GM18861 (cell line): Measurements from ENCODE around the gene ASXL2.

Experiments used
- ATAC-seq: cut with Tn5 transposase; IDR thresholded peaks from one replicate; pipeline ENCODE4 v1.9.1; 2021; ENCODE audit not compliant: unreplicated experiment

The ASXL2 gene

GRCh38 chr2:25698752-25699151 lies 179.5 kb downstream of the ASXL2 start:
- ATAC-seq, result no peak

- no peak for ATAC-seq
Observed at GRCh38 chr2:25697559-25698341, 180.5 kb downstream of the ASXL2 start.

GRCh38 chr2:25692737-25693445 lies 185.4 kb downstream of the ASXL2 start:
- no peak for ATAC-seq

DNA sequence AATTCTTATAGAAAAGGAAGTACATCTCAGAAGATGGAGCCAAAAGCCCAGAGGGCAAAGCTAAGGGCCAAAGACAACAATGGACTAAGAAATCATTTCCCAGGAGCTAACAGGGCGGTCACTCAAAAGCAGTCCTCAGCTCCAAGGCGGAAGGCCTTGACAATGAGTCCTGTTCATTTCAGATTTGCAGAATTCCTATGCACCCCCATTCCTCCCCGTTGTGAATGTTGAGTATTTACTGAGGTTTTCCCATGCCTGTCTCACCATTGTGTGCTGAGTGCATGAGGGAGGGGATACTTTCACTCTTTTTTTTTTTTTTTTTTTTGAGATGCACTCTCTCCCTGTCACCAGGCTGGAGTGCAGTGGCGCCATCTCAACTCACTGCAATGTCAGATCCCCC lies 186.1 kb downstream of the ASXL2 start:
- no peak for ATAC-seq

GRCh38 chr2:25690058-25690457 lies 188.2 kb downstream of the ASXL2 start:
- no peak for ATAC-seq

GRCh38 chr2:25688236-25688635 lies 190.1 kb downstream of the ASXL2 start:
- no peak for ATAC-seq

GRCh38 chr2:25685741-25686140 lies 192.5 kb downstream of the ASXL2 start:
- ATAC-seq, result no peak

DNA sequence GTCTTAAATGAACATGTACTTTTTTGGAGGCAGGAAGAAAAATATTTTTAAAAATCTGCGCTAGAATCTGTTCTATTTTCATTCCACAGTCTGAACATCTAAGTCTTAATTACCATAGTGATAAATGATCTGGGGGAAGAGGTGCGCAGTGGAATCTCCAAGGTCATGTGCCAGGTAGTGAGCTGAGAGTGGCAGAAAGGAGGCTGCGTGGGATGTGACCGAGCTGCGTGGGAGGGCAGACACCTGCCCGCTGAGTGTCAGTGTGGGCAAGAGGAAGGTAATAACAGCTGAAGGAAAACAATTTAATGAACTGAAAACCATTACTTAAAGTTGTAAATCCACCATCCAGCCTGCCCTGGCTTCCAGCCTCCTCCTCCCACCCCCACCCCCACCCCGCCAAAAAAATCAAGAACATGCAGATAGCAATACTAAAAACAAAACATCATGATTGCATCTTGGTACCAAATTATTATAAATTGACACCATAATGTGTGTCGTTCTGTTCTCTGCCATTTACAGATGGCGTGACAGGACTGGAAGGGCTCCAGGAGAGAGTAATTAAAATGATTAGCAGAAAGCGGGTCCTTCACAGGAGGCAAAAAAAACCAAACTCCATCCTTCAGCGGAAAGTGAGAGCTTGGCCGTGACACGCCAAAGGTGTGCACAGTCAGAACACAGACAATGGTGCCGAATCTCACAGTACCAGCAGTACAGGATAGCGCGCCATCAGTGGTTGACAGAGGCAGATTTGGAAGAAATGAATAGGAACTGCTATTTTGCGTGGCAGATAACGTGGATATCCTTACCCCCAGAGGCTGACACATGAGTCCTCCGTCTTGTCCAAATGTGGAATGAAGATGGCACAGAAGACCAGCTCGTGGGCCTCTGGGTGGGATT lies 193.5 kb downstream of the ASXL2 start:
- no peak for ATAC-seq
